Ishikawa (cell line): ENCODE results near the gene IGF2BP1.

ENCODE experiments used
- CEBPB ChIP-seq: IDR thresholded peaks from 2 replicates; pipeline ENCODE4 v1.6.1; 2012
- CREB1 ChIP-seq: IDR thresholded peaks from 2 replicates; pipeline ENCODE4 v1.6.1; 2012; ENCODE audit warnings: low read depth
- EGR1 ChIP-seq: IDR thresholded peaks from 2 replicates; pipeline ENCODE4 v1.6.1; 2012
- EP300 ChIP-seq: IDR thresholded peaks from 2 replicates; pipeline ENCODE4 v1.6.1; 2012; ENCODE audit warnings: borderline replicate concordance
- FOXM1 ChIP-seq: IDR thresholded peaks from 2 replicates; pipeline ENCODE4 v1.6.1; 2012; ENCODE audit warnings: low read depth, borderline replicate concordance
- NFIC ChIP-seq: IDR thresholded peaks from 2 replicates; pipeline ENCODE4 v1.6.1; 2012
- RAD21 ChIP-seq: IDR thresholded peaks from 2 replicates; pipeline ENCODE4 v1.6.1; 2012; ENCODE audit warnings: low read depth
- TAF1 ChIP-seq: IDR thresholded peaks from 2 replicates; pipeline ENCODE4 v1.6.1; 2012; ENCODE audit warnings: low read depth, mild to moderate bottlenecking
- TCF12 ChIP-seq: IDR thresholded peaks from 2 replicates; pipeline ENCODE4 v1.6.1; 2012; ENCODE audit warnings: low read depth
- TEAD4 ChIP-seq: IDR thresholded peaks from 2 replicates; pipeline ENCODE4 v1.6.1; 2012
- YY1 ChIP-seq: IDR thresholded peaks from 2 replicates; pipeline ENCODE4 v1.6.1; 2012; ENCODE audit warnings: low read depth
- ZBTB7A ChIP-seq: IDR thresholded peaks from 2 replicates; pipeline ENCODE4 v1.6.1; 2012; ENCODE audit warnings: low read depth
- TF ChIP-seq, protein P1 (sequence below): IDR thresholded peaks from 2 replicates; pipeline ENCODE4 v1.6.1; 2012; ENCODE audit warnings: low read depth, mild to moderate bottlenecking
- TF ChIP-seq, protein P2 (sequence below): IDR thresholded peaks from 2 replicates; pipeline ENCODE4 v1.6.1; 2012
- TF ChIP-seq, protein P3 (sequence below): IDR thresholded peaks from 2 replicates; pipeline ENCODE4 v1.6.1; 2012

The IGF2BP1 gene

DNA sequence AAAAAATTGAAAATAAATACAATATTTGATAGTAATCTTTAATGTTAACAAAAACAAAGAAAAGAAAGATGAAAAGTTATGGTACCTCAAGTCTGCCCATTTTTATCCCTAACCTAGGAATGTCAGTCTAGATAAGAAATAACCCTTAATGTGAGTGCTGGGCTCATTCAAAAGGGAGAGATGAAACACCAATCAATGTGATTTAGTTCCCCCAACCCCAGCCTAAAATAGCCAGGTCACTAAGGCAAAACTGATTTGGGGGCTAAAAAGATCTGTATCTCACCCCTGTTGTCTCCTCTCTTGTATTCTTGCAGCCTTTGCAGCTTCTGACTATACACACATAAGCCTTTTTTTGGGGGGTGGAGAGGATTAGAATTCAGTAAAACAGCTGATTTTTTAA lies 3.2 kb upstream of the IGF2BP1 start:
- TF ChIP-seq ZBTB7A (no peak), FOXM1 (no peak), YY1 (no peak), RAD21 (no peak), NFIC (no peak), CEBPB (no peak), CREB1 (no peak)

DNA sequence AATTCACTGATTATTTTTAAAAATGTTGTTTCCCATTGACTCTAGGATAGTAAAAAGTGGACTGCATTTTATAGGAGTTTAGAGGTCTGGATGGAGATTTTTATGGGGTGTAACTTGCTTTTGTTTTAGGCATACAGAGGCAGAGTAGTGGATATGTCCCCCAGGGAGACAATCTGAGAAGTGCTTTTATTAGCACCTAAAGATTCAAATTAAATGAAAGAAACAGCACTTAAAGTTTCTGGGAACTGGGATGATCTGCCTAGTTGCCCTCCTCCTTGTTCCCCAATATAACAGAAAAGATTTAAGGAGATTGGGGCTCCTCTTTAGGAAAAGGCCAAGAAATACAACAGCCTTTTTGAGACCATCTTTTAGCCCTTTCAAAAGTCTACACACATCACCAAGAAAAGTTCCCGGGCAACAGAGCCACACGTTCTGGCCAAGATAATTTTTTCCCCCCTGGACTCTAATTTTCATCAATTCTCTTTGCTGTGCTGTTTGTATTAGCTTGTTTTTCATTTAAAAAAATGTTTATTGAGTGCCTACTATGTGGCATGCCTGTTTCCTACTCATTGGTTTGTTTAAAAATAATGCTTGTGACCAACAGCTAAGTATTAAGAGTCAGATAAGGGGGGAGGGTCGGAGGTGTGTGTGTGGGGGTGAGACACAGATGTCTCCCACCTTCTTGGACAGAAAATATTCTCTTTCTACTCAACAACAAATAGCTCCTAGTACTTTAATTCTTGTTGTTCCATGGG lies 2.5 kb upstream of the IGF2BP1 start:
- TF ChIP-seq CREB1 (no peak), CEBPB (no peak), EGR1 (no peak), TEAD4 (no peak), ZBTB7A (no peak), TAF1 (no peak), RAD21 (no peak), NFIC (no peak), EP300 (no peak), FOXM1 (no peak), TCF12 (no peak)
- TF ChIP-seq, protein P1, sequence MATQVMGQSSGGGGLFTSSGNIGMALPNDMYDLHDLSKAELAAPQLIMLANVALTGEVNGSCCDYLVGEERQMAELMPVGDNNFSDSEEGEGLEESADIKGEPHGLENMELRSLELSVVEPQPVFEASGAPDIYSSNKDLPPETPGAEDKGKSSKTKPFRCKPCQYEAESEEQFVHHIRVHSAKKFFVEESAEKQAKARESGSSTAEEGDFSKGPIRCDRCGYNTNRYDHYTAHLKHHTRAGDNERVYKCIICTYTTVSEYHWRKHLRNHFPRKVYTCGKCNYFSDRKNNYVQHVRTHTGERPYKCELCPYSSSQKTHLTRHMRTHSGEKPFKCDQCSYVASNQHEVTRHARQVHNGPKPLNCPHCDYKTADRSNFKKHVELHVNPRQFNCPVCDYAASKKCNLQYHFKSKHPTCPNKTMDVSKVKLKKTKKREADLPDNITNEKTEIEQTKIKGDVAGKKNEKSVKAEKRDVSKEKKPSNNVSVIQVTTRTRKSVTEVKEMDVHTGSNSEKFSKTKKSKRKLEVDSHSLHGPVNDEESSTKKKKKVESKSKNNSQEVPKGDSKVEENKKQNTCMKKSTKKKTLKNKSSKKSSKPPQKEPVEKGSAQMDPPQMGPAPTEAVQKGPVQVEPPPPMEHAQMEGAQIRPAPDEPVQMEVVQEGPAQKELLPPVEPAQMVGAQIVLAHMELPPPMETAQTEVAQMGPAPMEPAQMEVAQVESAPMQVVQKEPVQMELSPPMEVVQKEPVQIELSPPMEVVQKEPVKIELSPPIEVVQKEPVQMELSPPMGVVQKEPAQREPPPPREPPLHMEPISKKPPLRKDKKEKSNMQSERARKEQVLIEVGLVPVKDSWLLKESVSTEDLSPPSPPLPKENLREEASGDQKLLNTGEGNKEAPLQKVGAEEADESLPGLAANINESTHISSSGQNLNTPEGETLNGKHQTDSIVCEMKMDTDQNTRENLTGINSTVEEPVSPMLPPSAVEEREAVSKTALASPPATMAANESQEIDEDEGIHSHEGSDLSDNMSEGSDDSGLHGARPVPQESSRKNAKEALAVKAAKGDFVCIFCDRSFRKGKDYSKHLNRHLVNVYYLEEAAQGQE = no peak
- TF ChIP-seq, protein P2, sequence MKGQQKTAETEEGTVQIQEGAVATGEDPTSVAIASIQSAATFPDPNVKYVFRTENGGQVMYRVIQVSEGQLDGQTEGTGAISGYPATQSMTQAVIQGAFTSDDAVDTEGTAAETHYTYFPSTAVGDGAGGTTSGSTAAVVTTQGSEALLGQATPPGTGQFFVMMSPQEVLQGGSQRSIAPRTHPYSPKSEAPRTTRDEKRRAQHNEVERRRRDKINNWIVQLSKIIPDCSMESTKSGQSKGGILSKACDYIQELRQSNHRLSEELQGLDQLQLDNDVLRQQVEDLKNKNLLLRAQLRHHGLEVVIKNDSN = no peak
- TF ChIP-seq, protein P3, sequence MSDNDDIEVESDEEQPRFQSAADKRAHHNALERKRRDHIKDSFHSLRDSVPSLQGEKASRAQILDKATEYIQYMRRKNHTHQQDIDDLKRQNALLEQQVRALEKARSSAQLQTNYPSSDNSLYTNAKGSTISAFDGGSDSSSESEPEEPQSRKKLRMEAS = no peak

DNA sequence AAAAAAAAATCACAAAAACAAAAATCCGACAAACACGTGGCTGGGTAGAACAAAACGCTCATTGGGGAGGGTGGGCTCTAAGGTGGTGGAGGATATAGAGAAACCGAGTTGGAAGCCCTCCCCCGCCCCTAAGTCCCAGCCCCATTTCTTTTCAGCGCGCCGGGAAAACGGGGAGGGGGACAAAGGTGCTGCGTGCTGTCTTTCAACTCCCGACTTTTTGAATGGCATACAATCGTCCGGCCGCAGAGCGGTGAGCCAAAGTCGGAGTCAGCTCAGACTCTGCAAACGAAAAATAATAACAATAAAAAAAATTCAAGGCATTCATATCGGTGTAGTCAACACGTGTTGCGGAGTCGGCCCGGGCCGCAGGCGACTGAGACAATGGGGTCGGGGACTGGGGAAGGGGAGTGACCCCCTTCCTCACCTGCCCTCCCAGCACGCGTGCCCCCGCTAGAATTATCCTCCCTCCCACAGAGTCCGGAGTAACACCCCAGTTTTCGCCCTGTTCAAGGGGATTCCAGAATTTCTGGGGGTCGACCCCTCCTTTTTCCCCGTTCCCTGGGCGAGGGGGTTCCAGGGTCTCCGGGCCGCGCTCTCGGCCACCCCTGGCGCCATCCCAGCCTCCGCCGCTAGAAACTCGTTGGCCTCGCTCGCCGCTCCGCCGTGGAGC lies 1.7 kb upstream of the IGF2BP1 start:
- TF ChIP-seq FOXM1 = no peak
- TF ChIP-seq ZBTB7A = 0 out of 2 replicates have a peak, but pooled peaks have one; percentile 44

DNA sequence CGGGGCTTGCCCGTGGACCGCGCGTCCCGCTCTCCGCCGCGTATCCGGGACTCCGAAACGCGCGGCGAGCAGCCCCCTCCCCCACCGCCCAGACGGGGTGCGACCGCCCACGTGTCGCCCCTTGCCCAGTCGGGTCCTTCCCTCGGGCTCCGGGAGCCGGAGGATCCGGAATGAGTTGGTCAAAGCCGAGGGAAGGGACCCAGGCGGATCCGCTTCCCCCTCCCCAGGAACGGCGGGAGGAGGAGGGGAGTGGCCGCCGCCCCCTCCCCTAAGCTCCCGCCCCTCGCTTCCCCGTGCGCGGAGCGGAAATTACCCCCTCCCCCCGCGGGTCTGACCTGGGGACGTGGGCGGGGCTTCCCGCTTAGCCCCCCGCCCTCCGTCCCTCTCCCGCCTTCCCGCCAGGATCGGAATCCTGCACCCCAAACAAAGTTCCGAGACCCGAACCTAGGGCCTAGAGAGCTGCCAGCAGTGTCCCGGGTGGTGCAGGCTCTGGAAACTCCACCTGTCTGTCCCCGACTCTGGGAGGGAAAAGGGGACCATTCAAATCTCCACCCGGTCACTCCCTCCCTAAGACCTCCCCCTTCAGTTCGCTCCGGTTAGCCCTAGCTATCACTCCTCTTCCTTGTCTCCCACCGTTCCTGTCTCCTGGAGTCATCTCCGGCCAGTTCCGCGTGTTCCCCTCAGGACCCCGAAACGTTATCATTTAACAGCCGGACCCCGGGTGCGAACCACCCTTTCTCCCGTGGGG lies 1.0 kb upstream of the IGF2BP1 start:
- 0 out of 2 replicates have a peak, but pooled peaks have one; percentile 57 for TF ChIP-seq ZBTB7A
- TF ChIP-seq, protein P3 = no peak

DNA sequence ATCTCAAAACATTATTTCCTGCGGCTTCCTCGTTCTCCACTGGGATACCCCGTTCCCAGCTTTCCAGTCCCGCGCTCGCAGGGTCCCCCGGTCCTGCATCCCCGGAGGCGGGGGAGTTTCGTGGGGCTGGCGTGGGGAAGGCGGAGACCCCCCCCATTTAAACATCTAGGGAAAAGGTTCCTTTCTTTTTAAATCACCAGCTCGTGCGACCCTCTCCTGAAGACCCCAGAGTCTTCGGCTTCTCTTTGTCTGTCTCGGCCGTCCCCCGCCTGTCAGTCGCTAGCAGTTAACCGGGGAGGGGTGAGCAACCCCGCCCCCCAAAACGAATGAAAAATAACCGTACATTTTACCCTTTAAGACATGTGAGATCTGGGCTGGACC lies 473 bp upstream of the IGF2BP1 start:
- no peak for TF ChIP-seq NFIC
- no peak for TF ChIP-seq FOXM1
- no peak for TF ChIP-seq EP300

DNA sequence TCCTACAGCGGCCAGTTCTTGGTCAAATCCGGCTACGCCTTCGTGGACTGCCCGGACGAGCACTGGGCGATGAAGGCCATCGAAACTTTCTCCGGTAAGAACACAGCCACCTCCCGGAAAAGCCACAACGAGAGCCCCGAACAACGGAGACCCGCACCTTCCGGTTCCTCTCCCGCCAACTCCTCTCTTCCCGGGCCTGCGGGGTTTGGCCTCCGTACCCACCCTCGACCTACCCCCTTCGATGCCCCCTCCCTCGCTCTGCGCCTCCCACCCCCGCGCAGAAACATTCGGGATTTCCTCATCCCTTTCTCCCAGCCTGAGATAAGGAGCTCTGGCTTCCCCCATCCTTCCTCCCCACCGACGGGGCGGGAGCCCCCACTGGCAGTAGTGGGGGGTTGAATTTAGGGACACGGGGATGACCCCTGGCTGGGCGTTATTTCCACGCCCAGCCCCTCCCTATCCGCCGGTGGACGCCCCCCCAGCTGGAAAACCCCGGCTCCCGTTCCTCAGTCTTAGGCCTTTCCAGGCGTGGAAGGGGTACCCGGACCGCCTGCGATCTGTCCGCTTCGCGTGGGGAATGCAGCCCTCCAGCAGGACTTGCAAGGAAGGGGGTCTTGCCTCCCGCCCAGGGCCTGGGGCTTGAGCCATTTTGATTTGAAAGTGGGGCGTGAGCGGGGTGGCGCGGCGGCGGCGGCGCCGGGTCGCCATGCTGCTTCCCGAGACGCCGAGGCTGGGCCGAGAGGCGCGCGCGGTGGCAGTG lies 822 bp downstream of the IGF2BP1 start:
- no peak for TF ChIP-seq TCF12
- TF ChIP-seq YY1 = no peak; the same call in 1 of the 2 replicates
- TF ChIP-seq TAF1 = no peak
- TF ChIP-seq, protein P2 = no peak
- no peak for TF ChIP-seq NFIC
- TF ChIP-seq EP300 = no peak
- no peak for TF ChIP-seq FOXM1
- TF ChIP-seq, protein P3 = no peak
- TF ChIP-seq CEBPB = no peak
- no peak for TF ChIP-seq TEAD4
- no peak for TF ChIP-seq CREB1
- TF ChIP-seq, protein P1 = no peak
- no peak for TF ChIP-seq RAD21
- no peak for TF ChIP-seq EGR1
- TF ChIP-seq ZBTB7A = no peak
